Urothelium cell line (cell line): ENCODE measurements around the gene ARHGAP32.
"Not testable (repeated sequence)": the region's sequence is repeated elsewhere in the genome, so short reads cannot be mapped to it uniquely, and the experiment has no call there.

Experiments used
- DNase-seq: peaks from one replicate; pipeline ENCODE4 v3.0.0; 2011; ENCODE audit warnings: low spot score, mixed read lengths
- FAIRE-seq: peaks from 2 replicates; lab custom pipeline; 2011; peaks lifted over from hg19 to GRCh38; lab: Jason Lieb, UNC

The ARHGAP32 gene

GRCh38 chr11:128937480-128937879 lies 254.6 kb downstream of the ARHGAP32 start:
- DNase-seq (no peak), FAIRE-seq (no peak)

GRCh38 chr11:128936606-128937251 lies 255.4 kb downstream of the ARHGAP32 start:
- FAIRE-seq (no peak), DNase-seq (no peak)

GRCh38 chr11:128934926-128935325 lies 257.2 kb downstream of the ARHGAP32 start:
- FAIRE-seq (no peak), DNase-seq (no peak)

GRCh38 chr11:128934351-128934750 lies 257.8 kb downstream of the ARHGAP32 start:
- no peak for DNase-seq
- FAIRE-seq, result no peak

- FAIRE-seq (no peak), DNase-seq (no peak)
Measured at GRCh38 chr11:128933481-128934178, 258.5 kb downstream of the ARHGAP32 start.

- FAIRE-seq (no peak), DNase-seq (no peak)
Measured at GRCh38 chr11:128931668-128932067, 260.5 kb downstream of the ARHGAP32 start.

- DNase-seq, result no peak
- FAIRE-seq, result no peak
Measured at GRCh38 chr11:128931066-128931465, 261.1 kb downstream of the ARHGAP32 start.

- DNase-seq (no peak), FAIRE-seq (no peak)
Measured at GRCh38 chr11:128929991-128930390, 262.1 kb downstream of the ARHGAP32 start.

- DNase-seq (no peak), FAIRE-seq (no peak)
Measured at GRCh38 chr11:128929468-128929867, 262.7 kb downstream of the ARHGAP32 start.

GRCh38 chr11:128928400-128928799 lies 263.7 kb downstream of the ARHGAP32 start:
- DNase-seq (no peak), FAIRE-seq (no peak)

GRCh38 chr11:128927683-128928336 lies 264.3 kb downstream of the ARHGAP32 start:
- FAIRE-seq (no peak), DNase-seq (no peak)

- DNase-seq (no peak), FAIRE-seq (no peak)
Measured at GRCh38 chr11:128927108-128927461, 265.0 kb downstream of the ARHGAP32 start.

- no peak for DNase-seq
- no peak for FAIRE-seq
Measured at GRCh38 chr11:128926437-128927107, 265.6 kb downstream of the ARHGAP32 start.

GRCh38 chr11:128926000-128926399 lies 266.1 kb downstream of the ARHGAP32 start:
- DNase-seq (no peak), FAIRE-seq (no peak)

- no peak for FAIRE-seq
Measured at GRCh38 chr11:128925250-128925600, 266.9 kb downstream of the ARHGAP32 start.

GRCh38 chr11:128924510-128925249 lies 267.4 kb downstream of the ARHGAP32 start:
- FAIRE-seq, result no peak

More at GRCh38 chr11:128925250-128925600, 266.9 kb downstream of the ARHGAP32 start:
- no peak for DNase-seq

GRCh38 chr11:128924104-128924503 lies 268.0 kb downstream of the ARHGAP32 start:
- no peak for FAIRE-seq
- no peak for DNase-seq

More at GRCh38 chr11:128924510-128925249, 267.4 kb downstream of the ARHGAP32 start:
- no peak for DNase-seq

GRCh38 chr11:128921793-128922192 lies 270.3 kb downstream of the ARHGAP32 start:
- no peak for DNase-seq
- FAIRE-seq, result no peak

GRCh38 chr11:128920666-128921065 lies 271.5 kb downstream of the ARHGAP32 start:
- no peak for FAIRE-seq
- no peak for DNase-seq

GRCh38 chr11:128919635-128920034 lies 272.5 kb downstream of the ARHGAP32 start:
- DNase-seq, FAIRE-seq: not testable (repeated sequence)

- no peak for DNase-seq
- no peak for FAIRE-seq
Measured at GRCh38 chr11:128919216-128919615, 272.9 kb downstream of the ARHGAP32 start.
